HG02884 (cell line): ENCODE results near the gene RNF5.
"Not testable (repeated sequence)": the region's sequence is repeated elsewhere in the genome, so short reads cannot be mapped to it uniquely, and the experiment has no call there.

Experiments used
- ATAC-seq: cut with Tn5 transposase; IDR thresholded peaks from one replicate; pipeline ENCODE4 v1.9.1; 2021; ENCODE audit warnings: mild to moderate bottlenecking, moderate library complexity; ENCODE audit not compliant: unreplicated experiment

RNF5 gene

GRCh38 chr6:32203426-32204267 is 25.4 kb downstream of the RNF5 start:
- no peak for ATAC-seq

GRCh38 chr6:32204268-32204715 is 26.1 kb downstream of the RNF5 start:
- ATAC-seq: no peak

GRCh38 chr6:32208996-32209395 is 30.8 kb downstream of the RNF5 start:
- no peak for ATAC-seq

DNA sequence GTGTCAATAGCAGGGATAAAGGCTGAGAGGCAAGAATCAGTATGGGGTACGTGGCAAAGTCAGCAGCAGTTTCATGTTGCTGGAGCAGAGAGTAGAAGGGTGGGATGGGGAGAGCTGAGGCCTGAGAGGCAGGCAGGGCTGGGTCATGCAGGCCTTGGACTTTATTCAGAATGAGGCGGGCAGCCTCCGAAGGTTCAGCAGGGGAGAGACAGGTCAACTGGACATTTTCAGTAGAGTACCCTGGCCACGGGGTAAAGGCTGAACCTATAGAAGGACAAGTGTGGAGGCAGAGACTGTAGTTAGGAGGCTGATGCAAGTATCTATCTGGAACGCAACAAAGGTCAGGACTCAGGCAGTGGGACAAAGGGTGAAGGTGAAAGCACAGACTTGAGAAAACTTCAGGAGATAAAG is 32.0 kb downstream of the RNF5 start:
- ATAC-seq: no peak

DNA sequence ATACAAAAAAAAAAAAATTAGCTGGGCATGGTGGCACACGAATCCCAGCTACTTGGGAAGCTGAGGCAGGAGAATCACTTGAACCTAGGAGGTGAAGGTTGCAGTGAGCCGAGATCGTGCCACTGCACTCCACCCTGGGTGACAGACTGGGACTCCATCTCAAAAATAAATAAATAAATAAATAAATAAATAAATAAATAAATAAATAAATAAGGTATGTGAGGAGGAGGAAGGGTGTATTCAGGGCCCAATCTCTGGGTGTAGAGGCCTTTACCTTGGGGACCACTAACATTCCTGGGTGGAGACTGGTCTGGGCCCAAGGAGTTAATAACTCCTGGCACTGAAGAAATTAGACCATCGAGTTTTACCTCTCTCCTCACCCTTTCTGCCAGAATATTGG is 33.2 kb downstream of the RNF5 start:
- ATAC-seq: not testable (repeated sequence)

DNA sequence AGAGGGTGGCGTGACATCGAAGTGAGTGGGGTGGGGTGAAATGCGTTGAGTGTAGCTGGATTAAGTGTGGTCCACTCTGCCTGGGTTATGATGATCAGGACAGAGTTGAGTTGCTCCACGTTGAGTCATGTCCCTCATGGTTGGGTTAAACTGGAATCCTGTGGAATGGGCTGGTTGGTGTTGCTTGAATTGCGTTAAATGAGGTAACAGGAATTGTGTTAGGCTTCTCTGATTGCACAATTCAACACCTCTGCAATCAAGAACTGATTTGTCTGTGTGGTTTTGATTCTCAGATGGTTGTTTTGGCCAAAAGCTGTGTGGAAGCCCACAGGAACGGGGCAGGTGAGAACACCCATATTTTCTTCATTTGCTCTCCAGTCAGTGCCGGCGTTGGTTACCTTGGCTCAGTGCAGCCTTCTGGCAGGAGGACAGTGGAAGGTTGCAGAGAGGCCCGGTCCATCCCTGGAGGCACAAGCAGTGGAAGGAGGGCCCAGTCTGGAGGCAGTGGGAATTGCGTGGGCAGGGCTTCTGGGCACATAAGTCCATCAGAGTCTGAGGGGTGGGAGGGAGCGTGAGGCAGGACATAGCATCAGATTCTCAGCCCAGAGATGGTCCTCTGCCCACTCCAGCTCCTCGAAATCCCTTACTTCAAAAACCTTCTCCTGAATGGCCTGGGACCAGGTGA is 34.0 kb downstream of the RNF5 start:
- no peak for ATAC-seq

DNA sequence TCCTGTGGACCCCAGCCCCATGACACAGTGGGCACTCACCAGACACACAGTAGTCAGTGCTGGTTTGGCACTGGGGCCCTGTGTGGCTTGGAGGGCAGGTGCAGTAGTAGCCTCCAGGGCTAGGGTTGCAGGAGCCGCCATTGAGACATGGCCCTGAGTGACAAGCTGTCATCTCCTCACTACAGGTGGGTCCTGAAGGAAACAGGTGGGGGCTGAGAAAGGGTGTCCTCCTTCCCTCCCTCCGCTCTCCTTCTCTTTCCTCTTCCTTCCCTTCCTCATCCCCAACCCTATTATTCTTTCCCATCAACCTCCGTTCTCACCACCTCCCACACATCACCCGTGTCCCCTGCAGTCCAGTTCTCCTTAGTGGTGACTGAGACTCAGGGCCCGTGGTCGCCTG is 35.4 kb downstream of the RNF5 start:
- no peak for ATAC-seq

DNA sequence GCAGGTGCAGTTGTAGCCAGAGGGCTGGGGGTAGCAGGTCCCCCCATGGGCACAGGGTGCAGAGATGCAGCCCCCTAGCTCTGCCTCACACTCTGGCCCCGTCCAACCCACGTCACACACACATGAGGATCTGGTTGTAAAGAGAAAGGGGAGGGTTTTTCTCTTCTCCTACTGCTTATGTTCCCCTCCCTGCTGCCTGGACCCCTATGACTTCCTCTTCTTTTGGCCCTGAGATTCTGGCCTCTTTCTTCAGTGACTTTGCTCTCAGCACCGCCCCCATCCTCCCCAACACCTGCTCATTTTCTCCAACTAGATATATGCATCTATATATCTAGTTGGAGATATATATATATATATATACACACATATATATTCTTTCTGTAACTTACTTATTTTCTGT is 35.9 kb downstream of the RNF5 start:
- ATAC-seq: no peak

DNA sequence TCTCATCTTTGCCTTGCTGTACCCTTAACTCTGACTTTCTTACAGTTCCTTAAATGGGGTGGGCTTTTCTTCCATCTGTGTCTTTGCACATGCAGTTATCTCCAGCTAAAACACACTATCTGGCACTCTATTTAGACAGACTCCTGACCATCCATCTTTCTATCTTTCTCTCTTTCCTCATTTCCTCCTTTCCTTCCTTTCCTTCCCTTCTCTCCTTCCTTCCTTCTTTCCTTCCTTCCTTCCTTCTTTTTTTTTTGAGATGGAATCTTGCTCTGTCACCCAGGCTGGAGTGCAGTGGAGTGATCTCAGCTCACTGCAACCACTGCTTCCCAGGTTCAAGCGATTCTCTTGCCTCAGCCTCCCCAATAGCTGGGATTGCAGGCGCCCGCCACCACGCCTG is 37.4 kb downstream of the RNF5 start:
- no peak for ATAC-seq

GRCh38 chr6:32216285-32216684 is 38.1 kb downstream of the RNF5 start:
- no peak for ATAC-seq

DNA sequence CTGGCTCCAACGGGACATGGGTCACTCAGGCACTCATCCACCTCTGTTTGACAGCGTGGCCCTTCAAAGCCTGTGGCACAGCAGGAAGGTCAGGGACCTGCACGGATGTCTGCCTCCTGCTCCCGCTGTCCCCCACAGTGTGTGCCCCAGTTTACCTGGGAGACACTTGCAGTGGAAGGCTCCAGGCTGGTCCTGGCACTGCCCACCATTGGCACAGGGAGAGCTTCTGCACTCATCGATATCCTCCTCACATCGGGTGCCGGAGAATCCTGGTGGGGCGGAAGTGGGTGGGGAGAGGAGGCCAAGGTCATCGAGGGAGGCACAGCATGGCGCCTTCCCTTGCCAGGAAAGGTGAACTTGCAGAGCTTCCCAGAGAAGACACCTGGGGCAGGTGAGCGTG is 38.8 kb downstream of the RNF5 start:
- no peak for ATAC-seq

DNA sequence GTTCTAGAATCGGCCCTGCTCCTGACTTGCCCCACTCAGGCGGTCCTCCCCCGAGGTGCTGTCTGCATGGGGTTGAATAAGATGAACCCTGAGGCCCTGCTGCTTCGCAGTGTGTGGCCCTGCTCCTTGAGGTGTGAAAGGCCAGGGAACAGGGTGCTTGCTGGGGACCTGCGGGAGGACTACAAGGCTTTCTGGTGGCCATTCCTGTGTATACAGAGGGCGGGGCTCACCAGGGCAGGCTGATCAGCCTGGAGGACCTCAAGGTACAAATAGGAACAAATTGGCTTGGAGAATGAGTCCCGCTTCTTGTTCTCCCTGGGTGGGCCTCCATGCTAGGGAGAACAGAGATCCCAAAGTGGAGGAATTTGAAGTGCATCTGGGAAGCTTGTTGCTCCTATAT is 40.0 kb downstream of the RNF5 start:
- ATAC-seq: no peak

GRCh38 chr6:32220021-32220420 is 41.8 kb downstream of the RNF5 start:
- no peak for ATAC-seq

GRCh38 chr6:32222333-32223230 is 44.4 kb downstream of the RNF5 start:
- ATAC-seq: no peak

- ATAC-seq: no peak
Measured at GRCh38 chr6:32223258-32224235, 45.3 kb downstream of the RNF5 start, which contains the start of gene NOTCH4. Gene NOTCH4, minus strand, starts transcription at chr6:32224067. Its CDS starts 139 bp downstream, at chr6:32223928.

DNA sequence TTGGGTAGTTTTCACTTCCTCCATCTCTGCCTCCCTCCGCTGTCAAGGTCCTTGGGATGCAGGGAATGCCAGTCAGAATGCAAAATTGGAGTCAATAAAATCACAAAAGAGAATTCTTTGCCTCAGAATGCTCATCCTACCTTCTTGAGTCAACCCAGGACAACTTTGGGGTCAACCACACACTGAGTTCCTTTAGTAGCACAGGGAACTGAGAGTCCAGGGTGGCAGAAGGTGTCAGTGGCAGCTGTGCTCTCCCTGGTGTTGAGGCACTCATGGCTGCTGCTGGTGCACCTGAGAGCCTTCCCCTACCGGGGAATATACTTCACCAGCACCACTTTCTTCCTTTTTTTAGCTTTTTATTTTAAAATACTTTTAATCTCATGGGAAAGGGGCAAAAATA is 46.5 kb downstream of the RNF5 start:
- ATAC-seq: no peak

DNA sequence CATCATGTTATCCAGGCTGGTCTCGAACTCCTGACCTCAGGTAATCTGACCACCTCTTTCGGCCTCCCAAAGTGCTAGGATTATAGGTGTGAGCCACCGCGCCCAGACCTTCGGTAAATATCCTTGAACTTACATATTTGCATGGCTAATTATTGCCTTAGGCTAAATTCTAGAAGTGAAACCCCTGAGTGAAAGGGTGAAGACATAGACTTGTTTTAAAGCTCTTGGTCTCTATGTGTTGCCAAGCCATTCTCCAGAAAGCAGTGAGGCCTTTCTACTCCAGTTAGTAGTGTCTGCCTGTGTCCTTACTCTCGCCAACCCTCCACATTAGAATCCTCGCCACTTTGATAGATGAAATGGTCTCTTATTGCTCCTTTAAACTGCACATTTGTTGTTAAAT is 48.2 kb downstream of the RNF5 start:
- ATAC-seq: no peak
